GM21825 (cell line): Measurements from ENCODE around the gene UROS.

Source experiments
- ATAC-seq: cut with Tn5 transposase; IDR thresholded peaks from one replicate; pipeline ENCODE4 v1.9.1; 2021; ENCODE audit warnings: mild to moderate bottlenecking, moderate library complexity; ENCODE audit not compliant: unreplicated experiment

The UROS gene

DNA sequence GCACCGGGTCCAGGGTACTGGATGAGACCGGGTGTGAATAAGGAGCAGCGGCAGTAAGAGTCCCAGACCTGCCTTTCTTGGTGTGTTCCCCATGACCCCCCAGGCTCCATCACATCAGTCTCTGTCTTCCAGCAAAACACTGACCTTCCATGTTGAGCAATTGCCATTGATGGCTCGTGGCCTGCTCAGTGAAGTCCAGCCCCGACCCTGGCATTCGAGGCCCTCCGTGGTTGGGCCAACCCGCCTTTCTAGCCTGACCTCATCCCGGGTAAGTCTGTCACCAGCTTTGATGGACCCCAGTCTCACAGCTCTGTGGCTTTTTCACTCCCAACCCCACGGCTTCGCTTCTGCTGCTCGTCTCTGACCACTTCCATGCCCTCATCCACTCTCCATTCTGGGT is 53.9 kb downstream of the UROS start:
- no peak for ATAC-seq

DNA sequence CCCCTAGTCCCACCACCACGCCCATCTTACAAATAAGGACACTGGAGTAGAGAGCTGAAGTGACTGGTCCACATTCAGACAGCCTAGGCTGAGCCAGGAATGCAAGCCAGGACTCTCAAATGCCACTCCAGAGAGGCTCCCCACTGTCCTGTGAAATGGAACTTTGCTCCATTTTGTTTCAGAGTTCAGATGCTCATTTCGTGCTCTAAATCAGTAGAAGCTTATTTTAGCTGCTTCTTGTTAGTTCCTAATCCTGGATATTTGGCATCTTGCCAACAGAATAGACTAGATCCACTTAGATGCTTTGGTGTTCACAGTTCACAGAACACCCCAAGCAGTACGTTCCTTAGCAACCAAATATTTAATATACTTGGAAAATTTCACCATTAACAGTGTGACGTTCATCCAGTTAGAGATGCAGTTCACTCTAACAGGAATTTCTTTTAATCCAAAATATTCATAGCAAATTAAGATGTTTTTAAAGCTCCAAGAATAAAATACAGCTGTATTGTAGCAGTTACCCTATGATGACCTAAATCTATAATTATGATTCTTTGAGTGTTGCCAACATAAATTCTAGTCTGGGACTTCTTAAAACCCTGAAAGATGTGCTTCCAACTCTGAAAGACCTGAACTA is 54.7 kb downstream of the UROS start:
- no peak for ATAC-seq

DNA sequence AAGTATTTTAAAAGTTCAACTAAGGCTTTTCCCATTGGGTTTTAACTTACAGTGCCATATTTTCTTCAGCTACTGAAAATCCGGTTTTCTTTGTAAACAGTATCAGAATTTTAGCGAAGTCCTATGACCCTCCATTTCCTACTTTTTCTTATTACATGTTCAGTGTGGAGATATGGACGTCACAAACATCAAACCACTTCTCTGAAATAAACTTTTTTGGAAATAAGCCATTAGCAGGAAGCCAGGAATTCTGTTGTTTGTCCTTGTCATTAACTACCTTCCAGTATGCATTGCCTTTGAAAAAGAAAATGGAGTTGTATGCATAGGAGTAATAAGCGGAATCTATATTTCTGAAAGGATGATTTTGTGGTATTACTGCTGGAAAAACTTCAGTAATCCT is 56.5 kb downstream of the UROS start:
- ATAC-seq = no peak

DNA sequence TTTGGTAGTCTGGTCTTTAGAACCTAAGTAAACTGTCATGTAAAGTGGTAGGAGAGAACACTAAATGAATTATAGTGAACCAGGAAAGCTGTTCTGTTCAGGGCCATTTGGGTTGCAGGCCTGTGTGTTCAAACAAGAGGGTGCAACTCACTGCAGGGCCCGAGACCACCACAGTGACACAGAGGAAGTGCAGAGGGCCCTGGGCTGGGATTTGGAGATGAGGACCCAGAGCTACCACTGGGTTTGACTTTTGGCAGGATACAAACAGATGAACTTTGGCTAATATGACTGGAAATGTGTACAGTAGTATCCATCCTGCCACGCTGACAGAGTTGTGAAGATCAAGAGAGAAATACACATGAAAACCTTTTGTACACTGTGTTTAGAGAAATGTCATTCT is 57.2 kb downstream of the UROS start:
- ATAC-seq = no peak

DNA sequence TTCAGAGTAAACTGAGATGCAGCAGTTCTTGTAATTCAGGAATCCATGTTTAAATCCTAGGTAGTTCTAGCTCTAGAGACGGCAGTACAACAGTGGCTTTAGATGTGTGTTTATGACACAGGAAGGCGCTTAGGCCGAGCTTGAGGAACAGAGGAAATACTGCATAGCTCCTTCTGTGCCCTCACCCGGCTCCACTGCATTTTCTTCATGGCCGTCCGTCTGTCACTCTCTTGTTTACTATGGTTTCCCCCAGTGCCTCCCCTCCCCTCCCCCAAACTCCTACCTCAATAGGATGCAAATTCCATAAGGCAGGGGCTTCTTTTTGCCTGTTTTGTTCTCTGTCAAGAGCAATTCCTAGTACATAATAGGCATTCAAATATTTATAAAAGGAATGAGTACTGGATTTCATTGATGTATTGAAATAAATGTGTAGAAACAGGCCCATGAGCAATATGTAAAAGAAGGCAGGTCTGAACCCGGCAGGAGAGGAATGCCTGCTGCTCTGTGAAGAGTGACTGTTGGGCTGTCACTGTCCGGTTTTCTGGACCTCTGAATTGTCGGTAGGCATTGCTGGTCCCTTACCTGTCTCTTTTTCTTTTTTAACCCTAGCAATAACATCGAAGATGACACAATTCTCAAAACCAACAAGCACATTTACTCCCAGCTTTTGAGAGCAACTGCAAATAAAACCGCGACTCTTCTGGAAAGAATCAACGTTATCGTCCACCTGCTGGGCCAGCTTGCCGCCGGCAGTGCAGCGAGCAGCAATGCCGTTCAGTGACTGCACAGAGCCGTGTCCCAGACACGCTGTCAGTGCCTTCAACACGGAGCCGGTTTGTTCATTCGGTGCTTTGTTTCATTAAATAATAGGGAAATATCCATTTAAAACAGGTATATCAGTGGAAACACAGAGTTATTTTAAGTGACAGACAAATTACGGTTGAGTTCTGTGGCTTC is 60.1 kb downstream of the UROS start:
- ATAC-seq = no peak

DNA sequence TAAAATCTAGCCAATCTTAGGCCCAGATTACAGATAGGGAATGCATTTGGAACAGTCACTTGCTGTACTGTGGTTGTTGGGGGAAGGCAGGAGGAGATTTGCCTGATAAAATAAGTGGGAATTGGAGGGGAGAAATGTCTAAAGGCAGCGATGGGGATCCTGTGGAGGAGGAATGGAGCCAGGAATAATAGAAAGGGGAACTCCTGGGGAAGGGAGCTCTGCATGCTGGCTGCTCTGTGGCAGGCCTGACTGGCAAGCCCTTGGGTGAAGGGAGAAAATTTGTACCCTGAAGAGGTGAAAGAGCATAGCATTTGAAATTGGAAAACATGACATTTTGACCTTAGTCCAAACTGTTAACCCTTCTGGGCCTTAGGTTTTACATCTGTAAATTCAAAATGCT is 61.1 kb downstream of the UROS start:
- ATAC-seq = no peak

DNA sequence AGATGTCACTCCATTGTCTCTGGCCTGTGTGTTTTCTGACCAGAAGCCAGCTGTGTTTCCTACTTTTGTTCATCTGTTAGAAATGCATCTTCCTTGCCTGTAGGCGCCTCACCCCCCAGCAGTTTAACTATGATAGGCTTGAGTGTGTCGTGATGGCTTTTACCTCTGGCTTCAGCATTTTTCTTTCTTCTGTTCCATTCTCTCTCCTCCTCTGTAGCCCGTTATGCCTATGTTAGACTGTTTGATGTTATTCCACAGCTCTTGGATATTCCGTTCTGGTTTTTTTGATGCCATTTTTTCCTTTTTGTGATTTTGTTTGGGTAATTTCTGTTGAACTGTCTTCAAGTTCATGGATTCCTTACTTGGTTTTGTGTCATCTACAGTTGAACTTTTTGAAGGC is 65.3 kb downstream of the UROS start:
- no peak for ATAC-seq

DNA sequence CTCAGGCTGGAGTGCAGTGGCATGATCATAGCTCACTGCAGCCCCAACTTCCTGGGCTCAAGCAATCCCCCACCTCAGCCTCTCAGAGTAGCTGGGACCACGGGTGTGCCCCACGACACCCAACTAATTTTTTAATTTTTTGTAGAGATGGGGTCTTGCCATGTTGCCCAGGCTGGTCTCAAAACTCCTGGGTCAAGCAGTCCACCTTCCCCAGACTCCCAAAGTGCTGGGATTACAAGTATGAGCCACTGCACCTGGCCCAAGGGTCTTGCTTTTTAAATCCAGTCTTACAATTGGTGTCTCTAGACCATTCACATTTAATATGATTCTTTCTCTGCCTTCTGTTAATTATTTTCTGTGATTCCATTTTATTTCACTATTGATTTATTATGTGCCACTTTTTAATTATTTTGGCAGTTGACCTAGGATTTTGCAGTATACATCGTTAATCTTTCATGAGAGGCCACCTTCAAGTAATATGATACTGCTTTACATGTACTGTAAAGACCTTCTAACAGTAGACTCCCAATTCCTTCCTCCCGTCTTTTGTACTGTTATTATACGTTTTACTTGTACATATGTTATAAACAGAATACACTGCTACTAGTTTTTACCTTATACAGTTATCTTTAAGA is 66.1 kb downstream of the UROS start:
- no peak for ATAC-seq

DNA sequence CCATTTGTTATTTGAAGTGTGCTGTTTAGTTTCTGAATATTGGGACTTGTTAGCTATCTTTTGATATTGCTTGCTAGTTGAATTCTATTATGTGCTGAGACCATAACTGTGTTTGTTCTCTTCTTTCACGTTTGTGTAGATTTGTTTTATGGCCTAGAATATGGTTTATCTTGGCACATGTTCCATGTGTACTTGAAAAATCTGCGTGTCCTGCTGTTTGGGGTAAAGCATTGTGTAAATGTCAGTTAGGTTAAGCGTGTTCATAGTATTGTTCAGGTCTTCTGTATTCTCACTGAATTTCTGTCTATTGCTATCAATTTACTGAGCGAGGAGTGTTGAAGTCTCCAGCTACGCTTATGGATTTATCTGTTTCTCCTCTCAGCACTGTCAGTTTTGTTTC is 66.9 kb downstream of the UROS start:
- no peak for ATAC-seq

DNA sequence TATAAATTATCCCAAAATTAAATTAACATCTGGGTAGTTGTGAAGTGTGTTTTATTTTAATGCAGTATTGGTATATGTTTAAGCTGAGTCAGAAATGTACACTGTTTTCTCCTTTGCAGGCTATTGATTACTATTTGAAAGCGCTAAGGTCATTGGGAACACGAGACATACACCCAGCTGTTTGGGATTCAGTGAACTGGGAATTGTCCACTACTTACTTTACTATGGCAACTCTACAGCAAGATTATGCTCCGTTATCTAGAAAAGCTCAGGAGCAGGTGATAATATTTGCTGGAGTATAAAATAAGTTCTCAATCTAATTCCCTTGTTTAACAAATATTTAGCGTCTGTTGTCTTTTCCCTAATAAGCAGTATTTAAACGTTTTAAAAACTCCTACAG is 75.6 kb downstream of the UROS start:
- no peak for ATAC-seq

DNA sequence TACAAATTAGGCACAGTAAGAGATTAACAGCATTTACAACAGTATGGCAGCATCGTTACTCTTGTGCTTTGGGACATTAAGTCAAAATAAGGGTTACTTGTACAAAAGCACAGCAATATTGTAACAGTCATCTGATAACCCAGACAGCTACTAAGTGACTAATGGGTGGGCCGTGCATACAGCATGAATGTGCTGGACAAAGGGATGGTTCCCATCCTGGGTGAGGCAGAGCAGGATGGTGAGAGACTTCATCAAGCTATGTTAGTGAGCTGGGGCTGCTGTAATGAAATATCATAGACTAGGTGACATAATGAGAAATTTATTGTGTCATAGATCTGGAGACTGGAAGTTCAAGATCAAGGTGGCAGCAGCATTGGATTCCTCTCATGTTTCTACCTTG is 78.1 kb downstream of the UROS start:
- no peak for ATAC-seq

DNA sequence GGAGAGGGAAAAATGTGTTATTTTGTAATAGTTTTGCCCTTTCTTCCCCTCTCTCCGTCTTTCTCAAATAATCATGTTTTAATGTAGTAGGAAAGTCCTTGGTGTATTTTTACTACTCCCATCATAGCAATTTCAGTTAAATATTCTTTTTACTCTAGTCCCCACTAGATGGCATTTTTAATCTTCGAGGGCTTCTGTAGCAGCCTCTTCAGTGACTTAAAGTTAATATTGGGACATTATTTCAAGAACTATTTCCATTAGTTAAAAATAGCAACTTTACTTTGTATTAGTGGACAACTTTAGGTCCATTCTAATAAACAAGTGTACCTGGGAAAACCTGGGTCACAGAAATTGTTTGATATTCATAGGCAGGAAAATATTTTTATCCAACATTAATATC is 80.6 kb downstream of the UROS start:
- no peak for ATAC-seq

DNA sequence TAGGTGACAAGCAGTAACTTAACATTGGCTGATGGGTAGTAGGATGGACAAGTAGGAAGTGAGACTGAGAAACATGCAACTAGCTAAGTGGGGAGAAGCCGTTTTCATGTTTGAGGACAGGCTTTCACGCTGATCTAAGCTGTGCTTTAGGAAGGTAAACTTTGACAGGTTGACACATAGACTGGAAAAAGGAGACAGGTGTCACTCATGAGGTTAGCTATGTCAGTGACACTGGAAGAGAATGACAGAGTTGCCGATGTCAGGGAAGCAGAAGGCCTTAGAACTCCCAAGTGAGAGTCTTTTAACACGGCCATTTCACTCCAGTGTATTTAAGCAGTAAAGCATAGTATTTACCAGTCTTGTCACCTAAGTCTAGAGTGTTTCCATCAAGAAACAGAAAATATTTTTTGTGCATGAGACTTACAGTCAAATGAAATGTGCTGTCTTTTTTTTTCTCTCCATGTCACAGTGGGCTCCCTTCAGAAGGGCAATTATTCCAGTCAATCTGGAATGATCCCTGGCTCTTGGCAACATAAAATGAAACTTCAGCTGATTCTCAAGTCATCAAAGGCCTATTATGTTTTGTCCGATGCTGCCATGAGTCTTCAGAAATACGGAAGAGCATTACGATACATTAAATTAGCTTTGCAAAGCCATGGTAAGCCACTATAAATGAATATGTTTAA is 82.9 kb downstream of the UROS start:
- ATAC-seq = no peak
